Fibroblast of peridontal ligament (primary cell): ENCODE measurements around the gene CD300LD.
"Not testable (repeated sequence)": the region's sequence is repeated elsewhere in the genome, so short reads cannot be mapped to it uniquely, and the experiment has no call there.

Source experiments
- DNase-seq: peaks from one replicate; pipeline ENCODE4 v3.0.0-alpha.2; 2010; ENCODE audit errors: extremely low read depth

The CD300LD gene

DNA sequence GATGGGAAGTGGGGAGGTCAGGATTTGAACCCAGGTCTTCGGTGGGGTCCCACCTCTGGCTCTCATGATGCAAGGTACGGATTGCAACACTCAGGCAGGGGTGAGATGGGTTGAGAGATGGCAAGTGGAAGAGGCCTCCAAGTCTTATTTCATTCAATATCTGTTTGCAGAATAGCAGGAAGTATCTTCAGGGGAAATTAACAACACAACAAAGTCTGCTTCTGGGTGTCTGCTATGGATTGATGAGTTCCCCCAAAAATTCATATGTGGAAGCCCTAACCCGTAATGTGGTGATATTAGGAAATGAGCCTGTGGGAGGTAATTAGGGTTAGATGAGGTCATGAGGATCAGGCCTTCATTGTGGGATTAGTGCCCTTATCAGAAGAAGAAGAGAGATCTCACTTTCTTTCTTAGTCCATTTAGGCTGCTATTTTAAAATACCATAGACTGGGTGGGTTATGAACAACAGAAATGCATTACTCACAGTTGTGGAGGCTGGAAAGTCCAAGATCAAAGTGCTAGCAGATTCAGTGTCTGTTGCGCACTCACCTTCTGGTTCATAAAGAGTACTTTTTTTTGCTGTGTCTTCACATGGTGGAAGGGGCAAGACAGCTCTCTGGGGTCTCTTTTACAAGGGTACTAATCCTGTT is 20.3 kb downstream of the CD300LD start:
- no peak for DNase-seq

DNA sequence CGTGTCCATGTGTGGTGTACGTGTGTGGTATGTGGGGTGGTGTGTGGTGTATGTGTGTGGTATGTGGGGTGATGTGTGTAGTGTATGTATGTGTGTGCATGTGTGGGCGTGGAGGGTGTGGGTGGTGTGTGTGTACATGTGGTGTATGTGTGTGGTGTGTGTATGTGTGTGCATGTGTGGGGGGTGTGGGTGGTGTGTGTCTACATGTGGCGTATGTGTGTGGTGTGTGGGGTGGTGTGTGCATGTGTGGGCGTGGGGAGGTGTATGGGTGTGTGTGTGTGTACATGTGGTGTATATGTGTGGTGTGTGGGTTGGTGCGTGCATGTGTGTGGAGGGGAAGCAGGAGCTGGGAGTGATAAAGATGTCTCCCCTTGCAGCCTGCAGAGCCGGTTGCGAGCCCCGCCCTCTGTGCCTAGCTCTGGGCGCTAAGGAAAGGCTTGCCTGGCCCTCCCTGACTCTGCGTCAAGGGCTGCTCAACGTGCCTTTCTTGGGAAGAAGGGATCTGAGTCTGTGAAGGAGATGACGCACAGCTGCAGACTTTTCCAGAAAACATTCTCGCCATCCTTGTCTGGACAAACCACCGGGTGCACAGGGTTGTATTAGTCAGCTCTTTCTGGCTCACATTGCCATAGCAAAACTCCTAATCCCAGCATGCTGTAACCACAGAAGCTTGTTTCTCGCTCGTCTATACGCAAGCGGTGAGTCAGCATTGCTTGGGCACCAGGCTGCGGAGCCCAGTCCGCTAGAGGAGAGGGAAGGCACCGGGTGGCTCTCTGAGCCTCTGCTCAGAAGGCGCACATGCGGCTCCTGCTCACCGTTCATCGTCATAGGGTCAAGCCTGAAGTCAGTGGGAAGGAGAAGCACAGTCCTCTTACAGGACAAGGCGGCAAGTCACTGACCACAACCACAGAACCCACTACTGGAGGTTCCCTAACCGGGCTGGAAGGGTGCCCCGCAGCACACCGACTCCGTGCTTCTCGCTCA is 22.8 kb downstream of the CD300LD start:
- DNase-seq = peak; percentile 37

GRCh38 chr17:74568106-74568873 is 23.8 kb downstream of the CD300LD start:
- no peak for DNase-seq

DNA sequence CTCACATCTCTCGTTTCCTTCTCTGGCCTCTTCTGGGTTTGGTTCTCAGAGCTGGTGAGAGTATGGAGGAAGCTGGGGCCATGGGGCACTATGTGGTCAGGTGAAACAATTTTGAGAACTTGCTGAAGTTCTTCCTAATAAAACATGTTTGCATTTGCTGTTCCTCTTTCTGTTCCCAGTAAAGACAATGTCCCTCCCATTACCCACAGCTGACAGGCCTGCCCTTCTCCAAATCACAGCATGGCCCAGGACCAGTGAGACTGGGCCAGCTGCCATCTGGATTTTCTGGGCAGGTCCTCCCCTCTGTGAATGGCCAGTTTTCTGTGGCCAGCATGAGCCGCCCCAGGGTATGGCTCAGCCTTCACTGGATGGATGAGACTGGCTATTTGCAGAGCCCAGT is 24.7 kb downstream of the CD300LD start, which contains the start of gene CD300H:
CD300H (minus strand) TSS at position 113 of the 400 bp plus-strand sequence.
- no peak for DNase-seq

DNA sequence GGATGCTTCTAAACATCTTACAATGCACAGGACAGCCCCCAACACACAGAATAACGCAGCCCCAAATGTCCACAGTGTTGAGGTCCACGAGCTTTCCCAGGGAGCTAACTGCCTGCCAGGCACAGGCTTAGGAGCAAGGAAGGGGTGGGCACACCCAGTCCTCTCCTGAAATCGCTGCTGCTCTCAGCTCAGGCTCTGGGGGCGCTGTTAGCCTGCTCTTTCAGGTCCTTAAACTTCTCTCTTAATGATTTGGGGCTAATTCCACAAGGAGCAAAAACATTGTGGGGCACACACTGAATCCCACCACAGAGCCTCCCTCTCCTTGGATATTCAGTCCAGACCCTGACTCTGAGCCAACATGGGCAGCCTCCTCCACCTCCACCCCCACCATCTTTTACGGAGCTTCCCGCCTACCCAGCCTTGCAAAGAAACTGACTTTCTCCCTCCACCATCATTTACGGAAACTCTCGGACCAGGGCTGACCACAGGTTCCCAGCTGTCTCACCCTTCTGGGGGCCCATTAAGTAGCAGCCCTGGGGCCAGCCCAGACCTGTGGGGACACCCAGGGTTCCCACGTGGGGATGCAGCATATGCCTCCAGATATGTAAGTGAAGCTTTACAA is 25.8 kb downstream of the CD300LD start:
- no peak for DNase-seq

DNA sequence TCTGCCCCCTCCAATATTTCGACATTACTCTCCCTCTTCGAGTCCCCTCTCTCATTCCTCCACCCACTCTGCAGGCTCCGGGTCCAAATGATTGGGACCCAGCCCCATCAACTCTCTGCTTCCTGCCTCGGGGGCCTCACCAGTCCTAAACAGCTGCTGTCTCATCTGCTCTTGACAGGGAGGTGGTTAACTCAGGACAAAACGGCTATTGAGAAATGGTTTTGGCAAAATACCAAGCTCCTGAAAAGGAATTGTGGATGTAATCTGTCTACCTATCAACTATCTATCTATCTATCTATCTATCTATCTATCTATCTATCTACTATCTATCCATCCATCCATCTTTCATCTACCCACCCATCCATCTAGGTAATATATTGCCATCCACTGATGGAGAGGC is 27.0 kb downstream of the CD300LD start:
- no peak for DNase-seq

- no peak for DNase-seq
Measured at GRCh38 chr17:74563358-74563757, 28.7 kb downstream of the CD300LD start.

- DNase-seq = no peak
Measured at GRCh38 chr17:74561586-74561985, 30.5 kb downstream of the CD300LD start.

GRCh38 chr17:74558882-74559519 is 33.1 kb downstream of the CD300LD start:
- no peak for DNase-seq

GRCh38 chr17:74558402-74558801 is 33.7 kb downstream of the CD300LD start:
- DNase-seq = not testable (repeated sequence)

DNA sequence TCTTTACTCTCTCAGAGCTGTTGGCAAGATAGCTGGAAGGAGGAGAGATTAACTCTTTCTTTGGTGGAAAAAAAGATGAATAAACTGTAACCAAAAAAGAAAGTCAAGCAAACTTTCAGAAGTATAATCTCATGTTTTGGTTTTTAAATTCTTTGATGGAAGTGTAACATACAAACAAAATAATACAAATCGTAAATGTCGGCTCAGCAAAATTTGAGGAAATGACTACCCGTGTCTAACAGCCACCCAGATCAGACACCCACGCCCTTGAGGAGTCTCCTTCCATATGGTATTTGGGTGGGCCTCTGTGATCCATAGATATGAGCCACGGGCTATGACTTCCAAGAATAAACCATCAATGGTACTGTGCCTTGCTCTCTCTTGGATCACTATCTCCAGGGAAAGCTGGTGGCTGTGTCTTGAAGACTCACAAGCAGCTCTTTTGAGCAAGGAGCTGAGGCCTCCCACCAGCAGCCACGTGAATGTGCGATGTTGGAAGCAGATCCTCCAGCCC is 36.6 kb downstream of the CD300LD start:
- no peak for DNase-seq

DNA sequence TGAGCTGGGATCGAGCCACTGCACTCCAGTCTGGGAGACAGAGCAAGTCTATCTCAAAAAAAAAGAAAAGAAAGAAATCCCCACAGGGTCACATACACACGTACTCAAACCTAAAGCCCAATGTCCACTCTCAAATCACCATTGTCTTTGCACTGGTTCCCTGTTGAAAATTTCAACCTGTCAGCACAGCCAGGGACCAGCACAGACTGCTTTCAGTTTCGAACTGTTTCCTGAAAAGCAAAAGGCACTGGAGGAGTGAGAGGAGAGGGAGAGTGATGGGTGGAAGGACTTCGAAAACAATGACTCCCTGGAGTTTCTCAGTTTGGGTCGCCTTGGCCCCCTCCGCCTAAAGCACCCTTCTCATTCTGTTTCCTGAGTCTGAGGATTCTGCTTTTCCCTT is 37.2 kb downstream of the CD300LD start:
- no peak for DNase-seq

- DNase-seq = no peak
Measured at GRCh38 chr17:74552037-74552436, 40.0 kb downstream of the CD300LD start.

- no peak for DNase-seq
Measured at GRCh38 chr17:74550602-74551001, 41.5 kb downstream of the CD300LD start.

DNA sequence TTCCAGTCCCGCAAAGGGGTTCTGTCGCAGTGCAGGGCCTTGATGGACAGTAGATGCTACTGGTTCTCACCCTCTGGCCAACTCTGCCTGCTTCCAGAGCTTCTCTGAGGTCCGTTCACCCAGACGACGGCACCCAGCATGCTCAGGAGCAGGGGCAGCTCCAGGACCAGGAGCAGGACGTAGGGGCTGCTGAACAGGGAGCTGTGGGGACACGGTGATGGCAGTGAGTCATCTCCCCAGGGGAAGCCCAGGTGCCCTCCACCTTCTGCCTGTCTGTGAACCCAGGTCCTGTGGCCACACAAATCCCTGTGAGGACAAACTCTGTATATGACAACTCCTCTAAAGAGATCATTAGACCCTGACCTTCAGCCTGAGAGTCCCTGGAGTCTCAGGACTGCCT is 42.7 kb downstream of the CD300LD start:
- DNase-seq = no peak

DNA sequence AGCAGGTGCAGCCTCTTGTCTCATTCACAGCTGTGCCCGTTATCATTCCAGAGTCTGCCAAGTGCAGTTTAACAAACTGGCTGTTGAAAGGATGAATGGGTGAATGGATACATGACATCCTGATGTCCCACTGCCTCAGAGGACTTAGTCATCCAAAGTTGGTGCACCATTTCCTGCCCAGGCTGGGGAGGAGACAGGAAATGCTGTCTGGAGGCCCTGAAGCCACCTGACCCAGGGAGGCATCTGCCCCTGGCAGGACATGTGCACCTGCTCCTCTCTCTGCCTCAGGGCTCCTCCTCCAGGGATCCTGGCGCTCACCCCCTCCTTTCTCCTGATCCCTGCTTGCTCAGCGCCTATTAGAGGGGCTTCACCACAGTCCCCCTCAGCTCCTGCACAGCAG is 44.3 kb downstream of the CD300LD start:
- DNase-seq = no peak

- no peak for DNase-seq
Measured at GRCh38 chr17:74547264-74547663, 44.8 kb downstream of the CD300LD start.

- DNase-seq = no peak
Measured at GRCh38 chr17:74546586-74546985, 45.5 kb downstream of the CD300LD start.

- DNase-seq = no peak
Measured at GRCh38 chr17:74545843-74546230, 46.2 kb downstream of the CD300LD start, which contains the start of gene CD300C. TSS of gene CD300C (minus strand) at chr17:74546115. CDS start at chr17:74545782, 333 bp downstream.

DNA sequence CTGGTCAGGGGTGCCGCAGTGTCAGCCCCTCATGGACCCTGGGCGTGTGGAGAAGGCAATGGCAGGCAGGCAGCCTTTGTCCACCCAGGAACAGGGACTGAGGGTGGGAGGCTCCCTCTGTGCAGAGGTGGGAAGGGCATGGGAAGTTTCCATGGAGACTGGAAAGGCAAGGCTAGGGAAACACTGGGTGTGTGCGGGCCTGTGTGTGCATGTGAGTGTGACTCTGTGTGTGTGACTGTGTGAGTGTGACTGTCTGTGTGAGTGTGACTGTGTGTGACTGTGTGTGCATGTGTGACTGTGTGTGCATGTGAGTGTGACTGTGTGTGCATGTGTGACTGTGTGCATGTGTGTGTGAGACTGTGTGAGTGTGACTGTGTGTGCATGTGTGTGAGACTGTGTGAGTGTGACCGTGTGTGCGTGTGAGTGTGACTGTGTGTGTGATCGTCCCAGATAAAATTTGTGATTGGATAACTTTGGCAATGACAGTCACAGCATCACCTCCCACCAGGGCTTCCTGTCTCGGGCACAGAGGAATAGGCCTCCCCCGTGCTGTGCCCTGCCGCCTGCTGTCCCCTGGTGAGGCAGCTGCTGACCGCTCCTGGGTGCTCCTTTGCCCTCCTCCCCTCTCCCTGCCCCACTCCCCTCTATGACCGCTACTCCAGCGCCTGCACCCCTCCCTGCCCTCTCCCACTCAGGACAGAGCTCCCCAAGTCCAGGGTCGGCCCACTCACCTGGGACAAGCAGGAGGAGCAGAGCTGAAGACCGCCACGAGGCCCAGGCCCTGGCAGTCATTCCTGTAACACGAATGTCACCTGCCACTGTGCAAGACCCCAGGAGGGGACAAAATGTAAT is 46.9 kb downstream of the CD300LD start:
- DNase-seq = no peak
